ENCODE results near the gene C14orf93.

C14orf93 gene

DNA sequence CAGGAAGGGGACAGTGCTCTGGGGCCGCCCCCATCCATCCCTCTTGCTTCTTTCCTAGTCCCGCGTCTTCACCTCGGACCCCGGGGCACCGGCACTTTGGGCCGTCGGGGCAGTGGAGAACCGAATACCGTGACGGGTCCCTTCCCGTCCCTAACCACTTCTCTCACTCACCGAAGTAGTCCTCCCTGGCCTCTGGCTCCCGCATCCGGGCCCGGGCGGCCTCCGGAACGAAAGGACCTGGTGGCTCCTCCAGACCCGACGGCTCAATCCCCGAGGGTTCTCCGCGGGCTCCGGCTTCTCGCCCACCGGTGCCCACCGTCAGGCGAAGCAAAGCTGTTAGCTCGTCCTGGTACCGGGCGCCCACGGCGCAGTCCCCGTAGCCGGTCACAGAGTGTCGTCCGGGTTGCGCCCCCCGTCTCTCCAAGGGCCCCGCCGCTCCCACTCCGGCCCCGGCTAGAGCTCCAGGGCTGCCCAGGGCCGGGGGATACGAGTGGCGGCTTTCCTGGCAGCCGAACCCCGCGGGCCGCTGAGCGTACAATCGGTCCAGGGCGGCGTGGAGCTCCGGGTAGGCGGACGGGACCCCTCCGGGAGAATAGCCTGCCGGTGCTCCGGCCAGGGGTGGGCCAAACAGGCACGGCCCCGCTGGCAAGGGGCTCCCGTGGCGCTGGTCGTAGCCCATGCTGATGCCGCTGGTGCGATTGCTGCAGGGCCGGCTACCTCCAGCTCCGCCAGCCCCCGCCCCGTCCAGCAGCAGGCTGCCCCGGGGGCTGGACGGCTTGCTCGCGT is 28.7 kb downstream of the C14orf93 start:
- H3K36me3 ChIP-seq (ENCODE audit: control insufficient read depth, low read length), result peaks cover 10% of the 10 kb centered on the region
- no peak overlapping the region for H3K27ac ChIP-seq (ENCODE audit: low read depth, low read length)
- peak overlapping the region; percentile 71 for H3K4me3 ChIP-seq (ENCODE audit: low read length)
- no peaks in the 10 kb centered on the region for H3K79me2 ChIP-seq (ENCODE audit: control insufficient read depth, low read length)
- TF ChIP-seq EZH2phosphoT487 (IDR thresholded peaks at IDR 0.05; ENCODE audit: borderline replicate concordance, low read length) (no peak), CTCF (IDR thresholded peaks at IDR 0.05; ENCODE audit: low read depth, low read length, poor library complexity, severe bottlenecking) (no peak)
- H3K9me2 ChIP-seq (replicated peaks; ENCODE audit: control insufficient read depth, low read length), result no peaks in the 10 kb centered on the region
- H3K9me3 ChIP-seq (ENCODE audit: control insufficient read depth, insufficient read depth, low read length), result no peaks in the 10 kb centered on the region
- H3K27me3 ChIP-seq (ENCODE audit: control insufficient read depth, low read length), result peaks cover 3% of the 10 kb centered on the region; the same call in 1 of the 2 replicates
- peaks cover 9% of the 10 kb centered on the region; the same call in 1 of the 2 replicates for H3F3A ChIP-seq (ENCODE audit: control insufficient read depth, insufficient read depth)
- H4K20me1 ChIP-seq (ENCODE audit: control insufficient read depth, insufficient read depth, low read depth, low read length), result no peaks in the 10 kb centered on the region
- H3K4me2 ChIP-seq (ENCODE audit: low read length), result peak overlapping the region; percentile 67
- peaks cover 68% of the 10 kb centered on the region for H3K4me1 ChIP-seq (ENCODE audit: control insufficient read depth, low read length)

DNA sequence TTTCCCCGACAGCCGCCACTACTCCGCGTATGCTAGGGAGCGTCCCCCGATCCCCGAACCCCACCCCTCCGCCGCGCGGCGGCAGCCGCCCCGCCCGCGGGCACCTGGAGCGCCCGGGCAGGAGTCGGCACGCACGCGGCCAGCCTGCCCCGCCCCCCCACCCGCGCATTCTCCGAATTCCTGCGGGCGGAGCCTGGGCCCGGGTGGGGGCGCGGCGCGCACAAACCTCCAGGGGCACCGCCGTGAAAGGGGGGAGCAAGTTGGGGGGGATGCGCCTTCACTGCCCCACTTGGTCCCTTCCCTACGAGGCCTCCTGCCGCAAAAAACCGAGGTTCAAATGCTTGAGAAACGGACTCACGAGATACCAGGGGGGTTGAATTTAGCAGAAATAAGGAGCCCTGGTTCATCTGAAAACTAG is 29.3 kb downstream of the C14orf93 start:
- Histone ChIP-seq H3K36me3 (ENCODE audit: control insufficient read depth, low read length) (peaks cover 8% of the 10 kb centered on the region; the same call in 1 of the 2 replicates), H3K4me3 (ENCODE audit: low read length) (peak overlapping the region; percentile 71), H3K4me2 (ENCODE audit: low read length) (peak overlapping the region; percentile 67; the same call in 1 of the 2 replicates), H3K9me2 (replicated peaks; ENCODE audit: control insufficient read depth, low read length) (no peaks in the 10 kb centered on the region), H4K20me1 (ENCODE audit: control insufficient read depth, insufficient read depth, low read depth, low read length) (no peaks in the 10 kb centered on the region), H3K27ac (ENCODE audit: low read depth, low read length) (no peak overlapping the region), H3F3A (ENCODE audit: control insufficient read depth, insufficient read depth) (0 out of 2 replicates have a peak, but pooled peaks cover 9% of the 10 kb centered on the region), H3K9me3 (ENCODE audit: control insufficient read depth, insufficient read depth, low read length) (no peaks in the 10 kb centered on the region), H3K27me3 (ENCODE audit: control insufficient read depth, low read length) (peaks cover 3% of the 10 kb centered on the region; the same call in 1 of the 2 replicates), H3K4me1 (ENCODE audit: control insufficient read depth, low read length) (peaks cover 72% of the 10 kb centered on the region), H3K79me2 (ENCODE audit: control insufficient read depth, low read length) (no peaks in the 10 kb centered on the region)
- TF ChIP-seq CTCF (IDR thresholded peaks at IDR 0.05; ENCODE audit: low read depth, low read length, poor library complexity, severe bottlenecking), result no peak
- TF ChIP-seq EZH2phosphoT487 (IDR thresholded peaks at IDR 0.05; ENCODE audit: borderline replicate concordance, low read length), result no peak

DNA sequence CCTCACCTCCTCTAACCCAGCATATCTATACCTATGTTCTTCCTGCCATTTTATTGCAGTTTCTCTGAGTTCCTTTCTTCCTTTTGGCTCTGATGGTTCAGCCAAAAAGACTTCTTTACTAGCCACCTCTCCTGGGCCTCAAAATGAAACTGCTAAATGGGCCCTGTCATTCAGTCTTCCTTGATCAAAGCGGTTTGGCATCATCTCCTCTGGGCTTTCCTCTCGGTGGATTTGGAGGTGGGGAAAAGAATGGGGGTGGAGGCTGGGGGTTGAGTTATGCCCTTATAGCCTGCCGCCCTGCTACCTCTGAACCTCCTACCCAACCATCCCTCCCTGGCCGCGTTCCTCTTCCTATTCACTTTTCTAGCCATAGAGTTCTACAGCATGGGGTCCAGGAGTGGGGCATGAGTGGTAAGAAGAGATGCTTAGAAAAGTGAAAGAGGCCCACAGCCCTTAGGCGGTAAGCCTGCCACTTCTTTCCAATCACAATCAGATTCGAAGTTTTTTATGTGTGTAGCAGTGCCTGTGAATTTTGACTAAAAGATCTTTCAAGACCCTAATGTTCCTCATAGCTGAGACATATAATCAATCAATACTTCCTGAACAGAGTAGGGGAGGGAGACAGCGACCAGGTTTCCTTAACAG is 30.1 kb downstream of the C14orf93 start:
- TF ChIP-seq CTCF (IDR thresholded peaks at IDR 0.05; ENCODE audit: low read depth, low read length, poor library complexity, severe bottlenecking) (no peak), EZH2phosphoT487 (IDR thresholded peaks at IDR 0.05; ENCODE audit: borderline replicate concordance, low read length) (no peak)
- H3K79me2 ChIP-seq (ENCODE audit: control insufficient read depth, low read length), result no peaks in the 10 kb centered on the region
- no peak overlapping the region for H3K27ac ChIP-seq (ENCODE audit: low read depth, low read length)
- H3K9me3 ChIP-seq (ENCODE audit: control insufficient read depth, insufficient read depth, low read length), result no peaks in the 10 kb centered on the region
- H3K9me2 ChIP-seq (replicated peaks; ENCODE audit: control insufficient read depth, low read length), result no peaks in the 10 kb centered on the region
- H3K4me1 ChIP-seq (ENCODE audit: control insufficient read depth, low read length), result peaks cover 72% of the 10 kb centered on the region
- no peaks in the 10 kb centered on the region for H4K20me1 ChIP-seq (ENCODE audit: control insufficient read depth, insufficient read depth, low read depth, low read length)
- peak overlapping the region; percentile 17; the same call in 1 of the 2 replicates for H3K4me3 ChIP-seq (ENCODE audit: low read length)
- H3K27me3 ChIP-seq (ENCODE audit: control insufficient read depth, low read length), result peaks cover 3% of the 10 kb centered on the region; the same call in 1 of the 2 replicates
- peak overlapping the region; percentile 14 for H3K4me2 ChIP-seq (ENCODE audit: low read length)
- H3K36me3 ChIP-seq (ENCODE audit: control insufficient read depth, low read length), result peaks cover 8% of the 10 kb centered on the region; the same call in 1 of the 2 replicates
- 0 out of 2 replicates have a peak, but pooled peaks cover 9% of the 10 kb centered on the region for H3F3A ChIP-seq (ENCODE audit: control insufficient read depth, insufficient read depth)
